Sigmoid colon (tissue), 4 donors: Measurements from ENCODE around the gene GREB1.

Source experiments
- EP300 ChIP-seq, 4 donors: sonication (generic); formaldehyde crosslinking; IDR thresholded peaks; one replicate each; pipeline ENCODE4 v1.6.1; 2017; ENCODE audit warnings: antibody characterized with exemption in 4 of 4
- POLR2A ChIP-seq, 2 donors: fragments of 450-650 bp; IDR thresholded peaks; one replicate each; pipeline ENCODE4 v1.6.1; 2016; ENCODE audit warnings: antibody characterized with exemption in 2 of 2, mild to moderate bottlenecking in 2 of 2, moderate library complexity in 2 of 2
- POLR2AphosphoS5 ChIP-seq, 4 donors: sonication (generic); formaldehyde crosslinking; IDR thresholded peaks; one replicate each; pipeline ENCODE4 v1.6.1; 2017; ENCODE audit warnings: antibody characterized with exemption in 4 of 4
- TF ChIP-seq, protein P1 (sequence below), 4 experiments: fragments of 450-650 bp in 3 of 4; fragments of 200-600 bp in 1 of 4; IDR thresholded peaks; one replicate each; pipeline ENCODE4 v1.5.1; 2016 to 2019; ENCODE audit warnings: antibody characterized with exemption in 4 of 4, mild to moderate bottlenecking in 3 of 4, moderate library complexity in 2 of 4

DNA sequence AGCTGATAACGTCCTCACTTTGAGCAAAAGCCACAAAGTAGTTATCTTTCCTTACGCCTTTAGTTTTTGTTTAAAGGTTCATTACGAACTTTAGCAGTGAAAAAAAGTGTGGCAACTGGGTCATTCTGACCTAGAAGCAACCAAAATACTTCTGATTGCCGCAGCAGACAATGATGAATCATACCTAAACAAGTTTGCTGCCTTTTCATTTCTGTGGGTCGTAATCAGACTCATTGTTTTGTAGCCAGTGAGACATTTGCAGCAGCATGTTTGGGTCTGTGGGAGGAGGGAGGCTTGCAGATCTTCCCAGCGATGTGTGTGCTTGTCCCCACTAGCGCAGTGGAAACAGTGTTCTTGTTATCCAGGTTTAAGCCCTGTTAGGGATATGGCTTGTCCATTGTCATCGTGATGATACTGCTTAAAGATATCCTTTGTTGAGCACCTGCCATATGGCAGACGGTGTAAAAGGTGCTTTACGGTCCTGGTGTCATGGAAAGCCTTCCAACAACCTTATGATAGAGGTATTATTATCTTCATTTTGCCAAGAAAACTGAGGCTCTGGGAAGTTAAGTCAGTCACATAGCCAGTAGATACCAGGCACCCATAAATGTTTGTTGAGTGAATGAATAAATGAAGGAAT lies 1.3 kb upstream of the GREB1 start:
- TF ChIP-seq POLR2A (IDR thresholded peaks at IDR 0.05) (no peak), POLR2AphosphoS5 (IDR thresholded peaks at IDR 0.05) (no peak), EP300 (IDR thresholded peaks at IDR 0.05) (no peak)
- TF ChIP-seq, protein P1, sequence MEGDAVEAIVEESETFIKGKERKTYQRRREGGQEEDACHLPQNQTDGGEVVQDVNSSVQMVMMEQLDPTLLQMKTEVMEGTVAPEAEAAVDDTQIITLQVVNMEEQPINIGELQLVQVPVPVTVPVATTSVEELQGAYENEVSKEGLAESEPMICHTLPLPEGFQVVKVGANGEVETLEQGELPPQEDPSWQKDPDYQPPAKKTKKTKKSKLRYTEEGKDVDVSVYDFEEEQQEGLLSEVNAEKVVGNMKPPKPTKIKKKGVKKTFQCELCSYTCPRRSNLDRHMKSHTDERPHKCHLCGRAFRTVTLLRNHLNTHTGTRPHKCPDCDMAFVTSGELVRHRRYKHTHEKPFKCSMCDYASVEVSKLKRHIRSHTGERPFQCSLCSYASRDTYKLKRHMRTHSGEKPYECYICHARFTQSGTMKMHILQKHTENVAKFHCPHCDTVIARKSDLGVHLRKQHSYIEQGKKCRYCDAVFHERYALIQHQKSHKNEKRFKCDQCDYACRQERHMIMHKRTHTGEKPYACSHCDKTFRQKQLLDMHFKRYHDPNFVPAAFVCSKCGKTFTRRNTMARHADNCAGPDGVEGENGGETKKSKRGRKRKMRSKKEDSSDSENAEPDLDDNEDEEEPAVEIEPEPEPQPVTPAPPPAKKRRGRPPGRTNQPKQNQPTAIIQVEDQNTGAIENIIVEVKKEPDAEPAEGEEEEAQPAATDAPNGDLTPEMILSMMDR (IDR thresholded peaks at IDR 0.05) = no peak
